ENCODE measurements around the gene MBD5.

DNA sequence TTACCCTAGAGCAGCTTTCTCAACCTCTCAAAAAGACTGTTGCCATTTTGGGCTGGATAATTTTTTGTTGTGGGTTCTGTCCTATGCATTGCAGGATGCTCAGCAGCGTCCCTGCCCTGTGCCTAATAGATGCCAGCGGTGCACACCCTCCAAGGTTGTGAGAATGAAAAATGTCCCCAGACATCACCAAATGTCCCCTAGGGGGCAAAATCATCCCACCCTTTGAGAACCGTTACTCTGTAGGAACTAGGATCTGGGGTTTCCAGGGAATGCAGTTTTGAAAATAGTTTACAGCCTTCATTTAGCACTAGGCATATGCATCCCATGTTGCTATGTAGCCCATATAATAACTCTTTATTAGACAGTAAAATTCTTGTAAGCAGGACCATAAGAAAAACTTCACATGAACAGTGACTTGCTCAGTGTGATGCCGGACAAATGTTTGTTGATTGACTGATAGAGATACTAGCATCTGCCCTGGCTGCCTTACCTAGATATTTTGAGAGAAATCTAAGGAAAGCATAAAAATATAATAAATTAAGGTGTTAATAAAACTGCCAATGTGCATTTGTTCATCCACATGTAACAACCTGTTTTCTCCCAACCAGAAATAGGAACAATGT lies 544.5 kb downstream of the MBD5 start:
- TF ChIP-seq, protein P1, sequence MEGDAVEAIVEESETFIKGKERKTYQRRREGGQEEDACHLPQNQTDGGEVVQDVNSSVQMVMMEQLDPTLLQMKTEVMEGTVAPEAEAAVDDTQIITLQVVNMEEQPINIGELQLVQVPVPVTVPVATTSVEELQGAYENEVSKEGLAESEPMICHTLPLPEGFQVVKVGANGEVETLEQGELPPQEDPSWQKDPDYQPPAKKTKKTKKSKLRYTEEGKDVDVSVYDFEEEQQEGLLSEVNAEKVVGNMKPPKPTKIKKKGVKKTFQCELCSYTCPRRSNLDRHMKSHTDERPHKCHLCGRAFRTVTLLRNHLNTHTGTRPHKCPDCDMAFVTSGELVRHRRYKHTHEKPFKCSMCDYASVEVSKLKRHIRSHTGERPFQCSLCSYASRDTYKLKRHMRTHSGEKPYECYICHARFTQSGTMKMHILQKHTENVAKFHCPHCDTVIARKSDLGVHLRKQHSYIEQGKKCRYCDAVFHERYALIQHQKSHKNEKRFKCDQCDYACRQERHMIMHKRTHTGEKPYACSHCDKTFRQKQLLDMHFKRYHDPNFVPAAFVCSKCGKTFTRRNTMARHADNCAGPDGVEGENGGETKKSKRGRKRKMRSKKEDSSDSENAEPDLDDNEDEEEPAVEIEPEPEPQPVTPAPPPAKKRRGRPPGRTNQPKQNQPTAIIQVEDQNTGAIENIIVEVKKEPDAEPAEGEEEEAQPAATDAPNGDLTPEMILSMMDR (IDR thresholded peaks at IDR 0.05) = no peak
- TF ChIP-seq ZFX (IDR thresholded peaks at IDR 0.05; ENCODE audit: borderline replicate concordance) = no peak
